ENCODE results near the gene C1GALT1. TPM values are rescaled to one million over a fixed set of nuclear protein-coding genes. Genes with fewer than 3 reads are reported as not detected.

The C1GALT1 gene
- total RNA-seq, 1 experiment from 2014 or later: 106 TPM

DNA sequence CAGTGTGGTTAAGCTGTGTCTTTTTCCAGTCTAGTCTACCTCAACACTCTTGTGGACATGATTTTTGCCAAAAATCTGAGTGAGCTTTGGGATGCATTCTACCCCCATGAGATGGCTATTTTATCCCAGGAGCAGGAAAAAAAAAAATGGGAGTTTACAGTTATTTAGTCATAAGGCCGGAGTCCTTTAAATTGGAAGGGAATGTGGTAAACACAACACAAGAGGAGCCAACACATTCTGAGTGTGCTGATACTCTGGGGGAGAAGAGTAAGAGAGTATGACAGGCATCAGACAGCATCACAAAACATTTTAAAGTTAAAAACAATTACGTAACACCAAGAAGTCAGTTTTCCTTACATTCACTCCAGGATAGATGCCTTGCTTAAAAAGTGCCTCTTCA, 46.1 kb downstream of the C1GALT1 start (continued):
- TF ChIP-seq TP53 (CRISPR knock-in tag; IDR thresholded peaks at IDR 0.05): no peak
- TF ChIP-seq, protein P1, sequence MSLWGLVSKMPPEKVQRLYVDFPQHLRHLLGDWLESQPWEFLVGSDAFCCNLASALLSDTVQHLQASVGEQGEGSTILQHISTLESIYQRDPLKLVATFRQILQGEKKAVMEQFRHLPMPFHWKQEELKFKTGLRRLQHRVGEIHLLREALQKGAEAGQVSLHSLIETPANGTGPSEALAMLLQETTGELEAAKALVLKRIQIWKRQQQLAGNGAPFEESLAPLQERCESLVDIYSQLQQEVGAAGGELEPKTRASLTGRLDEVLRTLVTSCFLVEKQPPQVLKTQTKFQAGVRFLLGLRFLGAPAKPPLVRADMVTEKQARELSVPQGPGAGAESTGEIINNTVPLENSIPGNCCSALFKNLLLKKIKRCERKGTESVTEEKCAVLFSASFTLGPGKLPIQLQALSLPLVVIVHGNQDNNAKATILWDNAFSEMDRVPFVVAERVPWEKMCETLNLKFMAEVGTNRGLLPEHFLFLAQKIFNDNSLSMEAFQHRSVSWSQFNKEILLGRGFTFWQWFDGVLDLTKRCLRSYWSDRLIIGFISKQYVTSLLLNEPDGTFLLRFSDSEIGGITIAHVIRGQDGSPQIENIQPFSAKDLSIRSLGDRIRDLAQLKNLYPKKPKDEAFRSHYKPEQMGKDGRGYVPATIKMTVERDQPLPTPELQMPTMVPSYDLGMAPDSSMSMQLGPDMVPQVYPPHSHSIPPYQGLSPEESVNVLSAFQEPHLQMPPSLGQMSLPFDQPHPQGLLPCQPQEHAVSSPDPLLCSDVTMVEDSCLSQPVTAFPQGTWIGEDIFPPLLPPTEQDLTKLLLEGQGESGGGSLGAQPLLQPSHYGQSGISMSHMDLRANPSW (CRISPR knock-in tag; conservative IDR thresholded peaks at IDR 0.05; ENCODE audit: low read depth): no peak
- no peak for TF ChIP-seq CTCF (IDR thresholded peaks at IDR 0.05)
- TF ChIP-seq NR3C1 (CRISPR knock-in tag; conservative IDR thresholded peaks at IDR 0.05; ENCODE audit: low read depth): no peak
- no peak for TF ChIP-seq JAZF1 (CRISPR knock-in tag; IDR thresholded peaks at IDR 0.05)
- TF ChIP-seq ZNF138 (CRISPR knock-in tag; conservative IDR thresholded peaks at IDR 0.05): no peak
- TF ChIP-seq, protein P2, sequence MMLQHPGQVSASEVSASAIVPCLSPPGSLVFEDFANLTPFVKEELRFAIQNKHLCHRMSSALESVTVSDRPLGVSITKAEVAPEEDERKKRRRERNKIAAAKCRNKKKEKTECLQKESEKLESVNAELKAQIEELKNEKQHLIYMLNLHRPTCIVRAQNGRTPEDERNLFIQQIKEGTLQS (CRISPR knock-in tag; conservative IDR thresholded peaks at IDR 0.05): no peak
- TF ChIP-seq ZBTB21 (CRISPR knock-in tag; IDR thresholded peaks at IDR 0.05; ENCODE audit: borderline replicate concordance): no peak
- no peak for TF ChIP-seq JUN (CRISPR knock-in tag; IDR thresholded peaks at IDR 0.05)
- TF ChIP-seq ZNF416 (CRISPR knock-in tag; IDR thresholded peaks at IDR 0.05): no peak
- TF ChIP-seq GTF2I (CRISPR knock-in tag; conservative IDR thresholded peaks at IDR 0.05): no peak

DNA sequence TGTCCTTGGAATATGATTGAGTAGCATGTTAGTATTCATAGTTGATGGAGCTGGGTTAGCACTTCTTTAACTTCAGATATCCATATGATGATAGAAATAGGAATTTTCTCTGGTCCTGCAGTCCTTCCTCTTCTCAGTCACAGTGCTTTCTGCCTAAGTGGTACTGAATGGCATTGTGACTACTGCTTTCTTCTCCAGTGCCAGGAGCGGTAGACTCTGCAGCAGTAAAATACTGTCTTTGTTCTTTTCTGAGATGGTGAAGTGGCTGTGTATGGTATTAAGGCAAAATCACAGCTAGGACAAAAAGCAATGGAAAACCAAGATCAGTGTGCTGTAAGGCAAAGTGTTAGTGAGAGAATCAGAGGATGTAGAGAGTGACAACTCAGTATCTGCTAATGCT, 46.6 kb downstream of the C1GALT1 start:
- peaks cover 32% of the 10 kb centered on the region for H3K36me3 Mint-ChIP-seq
- no peaks in the 10 kb centered on the region for H3K27me3 Mint-ChIP-seq (ENCODE audit: low read depth)
- H3K4me3 Mint-ChIP-seq: no peak overlapping the region
- H3K9me3 Mint-ChIP-seq: peaks cover 25% of the 10 kb centered on the region
- TF ChIP-seq HMGA2 (CRISPR knock-in tag; IDR thresholded peaks at IDR 0.05): no peak
- H3K27ac Mint-ChIP-seq: peak overlapping the region; percentile 78
- DNase-seq (ENCODE audit: low spot score) (no peak), ATAC-seq (peak; percentile 38)
- CTCF ChIA-PET: interaction anchor here (1.4 kb wide), 1 partner anchor 47 kb away, joined by 4 read pairs; the partner anchor contains the start of gene C1GALT1
- H3K4me1 Mint-ChIP-seq: peaks cover 65% of the 10 kb centered on the region
- POLR2A ChIA-PET: no interaction called here

DNA sequence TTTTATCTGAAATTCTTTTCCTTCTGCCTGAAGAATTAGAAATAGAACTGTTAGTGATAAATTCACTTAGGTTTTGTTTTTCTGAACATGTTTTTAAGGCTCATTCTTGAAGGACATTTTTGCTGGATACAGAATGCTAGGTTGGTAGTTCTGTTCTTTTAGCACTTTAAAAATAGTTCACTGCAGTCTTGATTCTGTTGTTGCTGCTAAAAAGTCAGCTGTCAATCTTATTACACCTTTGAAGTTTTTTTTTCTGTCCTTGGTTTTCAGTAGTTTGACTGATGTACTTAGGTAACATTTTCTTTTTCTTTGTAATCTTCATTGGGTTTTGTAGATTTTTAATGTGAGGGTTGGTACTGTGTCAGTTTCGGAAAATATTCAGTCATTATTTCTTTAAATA, 48.7 kb downstream of the C1GALT1 start:
- no peak for ATAC-seq
- ChIA-PET CTCF (no interaction called here), POLR2A (interaction anchor here (1.0 kb wide), 1 partner anchor 21 kb away, joined by 4 read pairs; no protein-coding TSS in a partner anchor)
- Mint-ChIP-seq H3K4me1 (peaks cover 73% of the 10 kb centered on the region), H3K27me3 (ENCODE audit: low read depth) (no peaks in the 10 kb centered on the region), H3K27ac (0 out of 2 replicates have a peak overlapping the region, but pooled peaks have one; percentile 21), H3K9me3 (peaks cover 16% of the 10 kb centered on the region), H3K36me3 (peaks cover 21% of the 10 kb centered on the region), H3K4me3 (no peak overlapping the region)
- no peak for DNase-seq (ENCODE audit: low spot score)
- no peak for TF ChIP-seq RORB (CRISPR knock-in tag; IDR thresholded peaks at IDR 0.05)
- peak; percentile 87 for TF ChIP-seq ZNF317 (CRISPR knock-in tag; IDR thresholded peaks at IDR 0.05; ENCODE audit: borderline replicate concordance, low read depth)

GRCh38 chr7:7231865-7232264, 49.5 kb downstream of the C1GALT1 start:
- CTCF ChIA-PET: no interaction called here
- H3K4me1 Mint-ChIP-seq: peaks cover 74% of the 10 kb centered on the region
- peak overlapping the region; percentile 97 for H3K27ac Mint-ChIP-seq

More at GRCh38 chr7:7231865-7232264, 49.5 kb downstream of the C1GALT1 start:
- DNase-seq (ENCODE audit: low spot score) (no peak), ATAC-seq (no peak)
- peaks cover 21% of the 10 kb centered on the region for H3K36me3 Mint-ChIP-seq
- TF ChIP-seq PRRX2 (CRISPR knock-in tag; IDR thresholded peaks at IDR 0.05) (no peak), NFE2L1 (CRISPR knock-in tag; IDR thresholded peaks at IDR 0.05) (no peak), ZNF423 (CRISPR knock-in tag; IDR thresholded peaks at IDR 0.05) (no peak), NFYB (CRISPR knock-in tag; conservative IDR thresholded peaks at IDR 0.05; ENCODE audit: low read depth) (no peak)
- H3K27me3 Mint-ChIP-seq (ENCODE audit: low read depth): no peaks in the 10 kb centered on the region
- H3K4me3 Mint-ChIP-seq: no peak overlapping the region
- POLR2A ChIA-PET: no interaction called here
- H3K9me3 Mint-ChIP-seq: peaks cover 16% of the 10 kb centered on the region

Data from WTC11 (cell line).